Measurements from ENCODE around the gene WWOX. TPM values are rescaled to one million over a fixed set of nuclear protein-coding genes. Genes with fewer than 3 reads are reported as not detected.

The WWOX gene
- total RNA-seq, 1 experiment from 2014 or later, result 79.9 TPM

DNA sequence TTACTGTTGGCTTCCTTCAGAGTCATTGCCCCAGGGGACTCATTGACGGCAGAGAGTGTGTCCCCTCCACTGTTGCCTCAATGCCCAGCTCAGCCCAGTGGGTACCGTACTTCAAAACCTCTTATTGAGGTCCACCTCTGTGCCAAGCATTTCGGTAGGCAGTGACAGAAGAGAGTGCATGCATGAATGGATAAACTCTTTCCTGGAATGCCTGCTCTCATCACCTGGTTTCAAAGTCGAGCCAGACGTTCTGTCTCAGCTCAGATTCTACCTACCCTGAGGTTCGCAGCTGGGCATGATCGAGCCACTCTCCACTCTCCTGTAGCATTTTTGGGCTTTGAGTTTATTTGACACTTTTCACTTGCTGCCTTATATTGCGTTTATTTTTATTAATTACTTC lies 854.1 kb downstream of the WWOX start:
- Histone ChIP-seq H3K36me3 (ENCODE audit: insufficient read depth, low read length, poor library complexity, severe bottlenecking) (no peaks in the 10 kb centered on the region), H3K4me3 (ENCODE audit: low read depth, low read length, poor library complexity, severe bottlenecking) (no peak overlapping the region), H3K4me1 (ENCODE audit: insufficient read depth, low read length, poor library complexity, severe bottlenecking) (no peaks in the 10 kb centered on the region), H3K27ac (ENCODE audit: low read depth, low read length, poor library complexity, severe bottlenecking) (no peak overlapping the region), H3K9me3 (ENCODE audit: low read depth, low read length, poor library complexity, severe bottlenecking) (no peaks in the 10 kb centered on the region), H3K27me3 (replicated peaks; ENCODE audit: insufficient read depth, low read depth, low read length, poor library complexity) (no peaks in the 10 kb centered on the region)
- BruUV-seq (replicated peaks), result no TSS peak
- TF ChIP-seq, protein P1, sequence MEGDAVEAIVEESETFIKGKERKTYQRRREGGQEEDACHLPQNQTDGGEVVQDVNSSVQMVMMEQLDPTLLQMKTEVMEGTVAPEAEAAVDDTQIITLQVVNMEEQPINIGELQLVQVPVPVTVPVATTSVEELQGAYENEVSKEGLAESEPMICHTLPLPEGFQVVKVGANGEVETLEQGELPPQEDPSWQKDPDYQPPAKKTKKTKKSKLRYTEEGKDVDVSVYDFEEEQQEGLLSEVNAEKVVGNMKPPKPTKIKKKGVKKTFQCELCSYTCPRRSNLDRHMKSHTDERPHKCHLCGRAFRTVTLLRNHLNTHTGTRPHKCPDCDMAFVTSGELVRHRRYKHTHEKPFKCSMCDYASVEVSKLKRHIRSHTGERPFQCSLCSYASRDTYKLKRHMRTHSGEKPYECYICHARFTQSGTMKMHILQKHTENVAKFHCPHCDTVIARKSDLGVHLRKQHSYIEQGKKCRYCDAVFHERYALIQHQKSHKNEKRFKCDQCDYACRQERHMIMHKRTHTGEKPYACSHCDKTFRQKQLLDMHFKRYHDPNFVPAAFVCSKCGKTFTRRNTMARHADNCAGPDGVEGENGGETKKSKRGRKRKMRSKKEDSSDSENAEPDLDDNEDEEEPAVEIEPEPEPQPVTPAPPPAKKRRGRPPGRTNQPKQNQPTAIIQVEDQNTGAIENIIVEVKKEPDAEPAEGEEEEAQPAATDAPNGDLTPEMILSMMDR (conservative IDR thresholded peaks at IDR 0.05; ENCODE audit: low read depth, low read length), result no peak
- TF ChIP-seq EZH2 (IDR thresholded peaks at IDR 0.05; ENCODE audit: borderline replicate concordance, low read depth, low read length, poor library complexity, severe bottlenecking), result no peak
- intact Hi-C loops (cut with micrococcal nuclease; ENCODE audit: unreplicated experiment), result no loop called here
- ChIA-PET POLR2A (ENCODE audit: low non-redundant PET) (no interaction called here), CTCF (no interaction called here)
- no peak for DNase-seq (ENCODE audit: low spot score)

DNA sequence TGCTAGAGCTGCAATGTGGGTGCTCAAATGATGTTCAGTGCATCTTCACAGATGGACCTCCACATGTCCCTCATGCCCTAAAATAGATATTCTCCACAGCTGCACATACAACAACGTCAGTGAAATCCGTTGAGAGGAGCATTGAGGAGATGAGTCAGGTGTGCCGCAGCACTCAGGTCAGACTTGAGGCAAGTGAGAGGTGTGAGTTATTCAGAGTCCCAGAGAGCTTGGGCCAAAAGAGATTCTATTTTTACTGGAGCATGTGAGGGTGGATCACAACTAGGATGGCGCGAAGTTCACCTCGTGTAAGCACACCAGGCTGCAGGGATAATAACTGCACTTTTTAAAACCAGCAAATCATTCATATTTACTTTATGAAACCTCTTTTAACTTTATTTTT lies 855.8 kb downstream of the WWOX start:
- ChIA-PET POLR2A (ENCODE audit: low non-redundant PET) (no interaction called here), CTCF (no interaction called here)
- Histone ChIP-seq H3K27ac (ENCODE audit: low read depth, low read length, poor library complexity, severe bottlenecking) (no peak overlapping the region), H3K9me3 (ENCODE audit: low read depth, low read length, poor library complexity, severe bottlenecking) (no peaks in the 10 kb centered on the region), H3K27me3 (replicated peaks; ENCODE audit: insufficient read depth, low read depth, low read length, poor library complexity) (no peaks in the 10 kb centered on the region), H3K36me3 (ENCODE audit: insufficient read depth, low read length, poor library complexity, severe bottlenecking) (no peaks in the 10 kb centered on the region), H3K4me1 (ENCODE audit: insufficient read depth, low read length, poor library complexity, severe bottlenecking) (no peaks in the 10 kb centered on the region), H3K4me3 (ENCODE audit: low read depth, low read length, poor library complexity, severe bottlenecking) (no peak overlapping the region)
- BruUV-seq (replicated peaks), result no TSS peak
- no peak for DNase-seq (ENCODE audit: low spot score)
- no peak for TF ChIP-seq EZH2 (IDR thresholded peaks at IDR 0.05; ENCODE audit: borderline replicate concordance, low read depth, low read length, poor library complexity, severe bottlenecking)
- TF ChIP-seq, protein P1 (conservative IDR thresholded peaks at IDR 0.05; ENCODE audit: low read depth, low read length), result no peak
- intact Hi-C loops (cut with micrococcal nuclease; ENCODE audit: unreplicated experiment), result no loop called here

DNA sequence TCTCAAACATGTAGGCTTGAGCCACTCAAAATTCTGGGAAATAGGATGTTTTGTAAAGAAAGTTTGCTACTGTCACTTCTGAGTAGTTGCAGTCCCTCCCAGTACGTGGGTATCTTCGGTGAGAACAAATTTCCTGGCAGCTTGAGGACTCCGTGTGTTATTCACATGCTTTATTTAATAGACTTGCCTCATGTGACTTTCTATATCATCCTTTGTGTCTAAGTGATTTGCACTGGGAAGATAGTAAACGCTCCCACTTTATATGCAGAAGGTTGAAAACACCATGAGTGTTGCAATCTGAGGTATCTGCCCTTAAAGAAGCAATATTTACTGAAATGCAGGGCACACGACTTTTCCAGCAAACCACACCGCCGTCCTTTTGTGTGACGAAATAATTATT lies 857.4 kb downstream of the WWOX start:
- ChIA-PET POLR2A (ENCODE audit: low non-redundant PET) (no interaction called here), CTCF (no interaction called here)
- no peaks in the 10 kb centered on the region for H3K4me1 ChIP-seq (ENCODE audit: insufficient read depth, low read length, poor library complexity, severe bottlenecking)
- no peaks in the 10 kb centered on the region for H3K36me3 ChIP-seq (ENCODE audit: insufficient read depth, low read length, poor library complexity, severe bottlenecking)
- H3K27ac ChIP-seq (ENCODE audit: low read depth, low read length, poor library complexity, severe bottlenecking), result no peak overlapping the region
- intact Hi-C loops (cut with micrococcal nuclease; ENCODE audit: unreplicated experiment), result no loop called here
- no peaks in the 10 kb centered on the region for H3K27me3 ChIP-seq (replicated peaks; ENCODE audit: insufficient read depth, low read depth, low read length, poor library complexity)
- no peak overlapping the region for H3K4me3 ChIP-seq (ENCODE audit: low read depth, low read length, poor library complexity, severe bottlenecking)
- DNase-seq (ENCODE audit: low spot score), result no peak
- no TSS peak for BruUV-seq (replicated peaks)
- no peaks in the 10 kb centered on the region for H3K9me3 ChIP-seq (ENCODE audit: low read depth, low read length, poor library complexity, severe bottlenecking)
- TF ChIP-seq, protein P1 (conservative IDR thresholded peaks at IDR 0.05; ENCODE audit: low read depth, low read length), result no peak
- no peak for TF ChIP-seq EZH2 (IDR thresholded peaks at IDR 0.05; ENCODE audit: borderline replicate concordance, low read depth, low read length, poor library complexity, severe bottlenecking)

Data from A673 (cell line).